Measurements from ENCODE around the gene ASH1L. TPM values are rescaled to one million over a fixed set of nuclear protein-coding genes. Genes with fewer than 3 reads are reported as not detected.

The ASH1L gene
- total RNA-seq, 4 donors from 2014 or later, result 55.6 to 81.3 (median 75.0) TPM

- Histone ChIP-seq H3K27me3 (no peaks in the 10 kb centered on the region), H3K36me3 (peaks cover 0 to 45% of the 10 kb centered on the region in 2 donors), H3K9me3 (no peaks in the 10 kb centered on the region), H3K4me1 (peaks cover 0 to 34% (median 17%) of the 10 kb centered on the region in 3 donors), H3K4me3 (no peak overlapping the region), H3K27ac (no peak overlapping the region)
- TF ChIP-seq CTCF (IDR thresholded peaks at IDR 0.05), result no peak
- no peak for TF ChIP-seq EP300 (IDR thresholded peaks at IDR 0.05)
- no peak for TF ChIP-seq POLR2AphosphoS5 (IDR thresholded peaks at IDR 0.05)
- no peak for TF ChIP-seq POLR2A (IDR thresholded peaks at IDR 0.05)
- ATAC-seq, result no peak
- WGBS, 2 donors (ENCODE audit: low coverage in 1 of 2), result 79 to 86% methylated on average over 4 of the region's 9 CpGs
Observed at GRCh38 chr1:155318082-155318481, 244.5 kb downstream of the ASH1L start.

GRCh38 chr1:155316922-155317321 is 245.7 kb downstream of the ASH1L start:
- no peaks in the 10 kb centered on the region for H3K27me3 ChIP-seq
- peaks cover 0 to 24% (median 14%) of the 10 kb centered on the region in 3 donors for H3K4me1 ChIP-seq
- TF ChIP-seq EP300 (IDR thresholded peaks at IDR 0.05) (no peak), CTCF (IDR thresholded peaks at IDR 0.05) (no peak), POLR2AphosphoS5 (IDR thresholded peaks at IDR 0.05) (no peak), POLR2A (IDR thresholded peaks at IDR 0.05) (no peak)
- H3K27ac ChIP-seq, result no peak overlapping the region
- no peak overlapping the region for H3K4me3 ChIP-seq
- H3K36me3 ChIP-seq, result peaks cover 0 to 57% of the 10 kb centered on the region in 2 donors
- ATAC-seq, result no peak
- WGBS, 2 donors (ENCODE audit: low coverage in 1 of 2), result 75 to 80% methylated on average over 1 to 3 of the region's 3 CpGs
- no peaks in the 10 kb centered on the region for H3K9me3 ChIP-seq

GRCh38 chr1:155313261-155313660 is 249.3 kb downstream of the ASH1L start:
- 66 to 75% methylated on average over 2 to 5 of the region's 8 CpGs for WGBS, 2 donors (ENCODE audit: low coverage in 1 of 2)
- Histone ChIP-seq H3K36me3 (peaks cover 0 to 66% of the 10 kb centered on the region in 2 donors), H3K4me3 (no peak overlapping the region)

GRCh38 chr1:155309423-155310021 is 253.1 kb downstream of the ASH1L start:
- Histone ChIP-seq H3K27ac (peak overlapping the region in 3 of 4 donors; percentile 89 to 91 (median 89)), H3K4me3 (peak overlapping the region; percentile 61 to 76), H3K9me3 (no peaks in the 10 kb centered on the region), H3K27me3 (no peaks in the 10 kb centered on the region), H3K4me1 (peaks cover 0 to 32% (median 14%) of the 10 kb centered on the region in 3 donors), H3K36me3 (peaks cover 0 to 42% of the 10 kb centered on the region in 2 donors)
- no peak for ATAC-seq
- WGBS, 2 donors (ENCODE audit: low coverage in 1 of 2), result 0 to 6% methylated on average over 3 of the region's 11 CpGs
- TF ChIP-seq CTCF (IDR thresholded peaks at IDR 0.05) (no peak), EP300 (IDR thresholded peaks at IDR 0.05) (no peak), POLR2AphosphoS5 (IDR thresholded peaks at IDR 0.05) (no peak), POLR2A (IDR thresholded peaks at IDR 0.05) (no peak)

More at GRCh38 chr1:155313261-155313660, 249.3 kb downstream of the ASH1L start:
- H3K9me3 ChIP-seq, result no peaks in the 10 kb centered on the region
- no peak for TF ChIP-seq POLR2AphosphoS5 (IDR thresholded peaks at IDR 0.05)
- no peak for TF ChIP-seq CTCF (IDR thresholded peaks at IDR 0.05)
- TF ChIP-seq POLR2A (IDR thresholded peaks at IDR 0.05), result no peak
- TF ChIP-seq EP300 (IDR thresholded peaks at IDR 0.05), result no peak
- peaks cover 0 to 23% (median 14%) of the 10 kb centered on the region in 3 donors for H3K4me1 ChIP-seq
- no peak for ATAC-seq
- H3K27ac ChIP-seq, result no peak overlapping the region
- no peaks in the 10 kb centered on the region for H3K27me3 ChIP-seq
